ENCODE data around the gene INSR.

The INSR gene

GRCh38 chr19:7203332-7203731, 90.9 kb downstream of the INSR start:
- Histone ChIP-seq H3K9ac (ENCODE audit: low read length) (no peak overlapping the region), H3K27me3 (ENCODE audit: control insufficient read depth, insufficient read depth, low read length) (no peaks in the 10 kb centered on the region)

DNA sequence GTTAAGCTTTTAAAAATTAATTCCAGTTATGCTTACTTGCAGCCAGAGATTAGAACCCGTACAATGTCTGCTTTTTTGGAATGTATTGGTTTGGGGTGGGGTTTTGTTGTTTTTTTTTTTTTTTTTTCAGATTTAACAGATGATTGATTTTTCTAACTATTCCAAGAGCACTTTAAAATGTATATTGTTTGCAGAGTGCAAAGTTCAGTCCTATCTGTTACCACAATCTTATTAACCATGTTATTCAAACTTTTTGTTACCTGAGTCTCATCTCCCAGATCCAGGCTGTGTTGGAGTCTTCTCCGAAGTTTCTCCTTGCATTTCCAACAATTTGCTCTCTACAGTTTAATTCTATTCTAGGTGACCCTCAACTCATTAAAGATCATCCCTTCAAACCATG, 91.3 kb downstream of the INSR start:
- Histone ChIP-seq H3K36me3 (ENCODE audit: control insufficient read depth, insufficient read depth, low read length) (no peaks in the 10 kb centered on the region), H3K9ac (ENCODE audit: low read length) (no peak overlapping the region), H3K27ac (ENCODE audit: low read depth, low read length) (no peak overlapping the region), H3K27me3 (ENCODE audit: control insufficient read depth, insufficient read depth, low read length) (no peaks in the 10 kb centered on the region), H3K4me1 (ENCODE audit: control insufficient read depth, insufficient read depth, low read length) (peaks cover 12% of the 10 kb centered on the region; the same call in 1 of the 2 replicates), H3K4me3 (ENCODE audit: low read depth, low read length) (no peak overlapping the region), H3K9me3 (ENCODE audit: control insufficient read depth, insufficient read depth, low read depth, low read length) (no peaks in the 10 kb centered on the region)

More at GRCh38 chr19:7203332-7203731, 90.9 kb downstream of the INSR start:
- Histone ChIP-seq H3K4me3 (ENCODE audit: low read depth, low read length) (no peak overlapping the region), H3K4me1 (ENCODE audit: control insufficient read depth, insufficient read depth, low read length) (peaks cover 12% of the 10 kb centered on the region; the same call in 1 of the 2 replicates), H3K36me3 (ENCODE audit: control insufficient read depth, insufficient read depth, low read length) (no peaks in the 10 kb centered on the region), H3K27ac (ENCODE audit: low read depth, low read length) (no peak overlapping the region), H3K9me3 (ENCODE audit: control insufficient read depth, insufficient read depth, low read depth, low read length) (no peaks in the 10 kb centered on the region)

- no peak overlapping the region for H3K4me3 ChIP-seq (ENCODE audit: low read depth, low read length)
- no peak overlapping the region for H3K9ac ChIP-seq (ENCODE audit: low read length)
- no peaks in the 10 kb centered on the region for H3K27me3 ChIP-seq (ENCODE audit: control insufficient read depth, insufficient read depth, low read length)
- H3K27ac ChIP-seq (ENCODE audit: low read depth, low read length): no peak overlapping the region
- H3K36me3 ChIP-seq (ENCODE audit: control insufficient read depth, insufficient read depth, low read length): no peaks in the 10 kb centered on the region
- peaks cover 12% of the 10 kb centered on the region; the same call in 1 of the 2 replicates for H3K4me1 ChIP-seq (ENCODE audit: control insufficient read depth, insufficient read depth, low read length)
- H3K9me3 ChIP-seq (ENCODE audit: control insufficient read depth, insufficient read depth, low read depth, low read length): no peaks in the 10 kb centered on the region
Measured at GRCh38 chr19:7200736-7201135, 93.5 kb downstream of the INSR start.

DNA sequence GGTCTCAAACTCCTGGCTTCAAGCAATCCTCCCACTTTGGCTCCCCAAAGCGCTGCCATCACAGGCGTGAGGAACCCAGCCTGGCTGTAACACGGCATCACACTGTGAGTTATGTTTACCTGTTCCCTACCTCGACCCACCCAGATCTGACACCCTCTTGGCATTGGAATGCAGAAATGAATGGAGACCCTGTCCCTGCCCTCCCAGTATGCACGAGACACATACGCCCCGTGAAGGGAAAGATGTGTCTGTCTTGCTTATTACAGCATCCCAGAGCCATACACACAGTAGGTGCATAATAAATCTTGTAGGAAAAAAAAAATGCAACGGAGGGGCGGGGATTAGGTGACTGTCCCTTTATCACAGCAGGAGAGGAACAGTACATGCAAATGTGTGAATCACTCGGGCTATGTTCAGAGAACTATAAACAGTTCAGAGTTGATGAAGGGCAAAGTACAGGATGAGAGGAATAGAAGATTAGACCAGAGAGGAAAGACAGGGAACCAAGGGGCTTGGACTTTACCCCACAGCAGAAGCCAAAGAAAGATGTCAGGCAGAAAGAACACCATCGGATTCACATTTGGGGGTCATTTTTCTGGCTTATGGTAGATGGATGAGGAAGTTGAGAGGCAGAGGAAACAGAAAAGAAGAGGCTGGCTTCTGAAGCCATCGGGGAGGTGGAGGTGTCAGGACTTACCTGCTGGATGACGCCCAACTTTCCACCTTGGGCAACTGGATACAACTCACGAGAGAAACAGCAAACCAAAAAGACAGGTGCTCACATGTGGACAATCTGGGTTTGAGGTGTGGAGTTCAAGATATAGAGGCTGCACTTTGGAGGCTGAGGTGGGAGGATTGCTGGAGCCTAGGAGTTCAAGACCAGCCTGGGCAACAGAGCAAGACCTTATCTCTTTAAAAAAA, 94.3 kb downstream of the INSR start:
- no peaks in the 10 kb centered on the region for H3K27me3 ChIP-seq (ENCODE audit: control insufficient read depth, insufficient read depth, low read length)
- no peak overlapping the region for H3K4me3 ChIP-seq (ENCODE audit: low read depth, low read length)
- H3K36me3 ChIP-seq (ENCODE audit: control insufficient read depth, insufficient read depth, low read length): no peaks in the 10 kb centered on the region
- H3K9ac ChIP-seq (ENCODE audit: low read length): no peak overlapping the region
- peaks cover 12% of the 10 kb centered on the region; the same call in 1 of the 2 replicates for H3K4me1 ChIP-seq (ENCODE audit: control insufficient read depth, insufficient read depth, low read length)
- no peak overlapping the region for H3K27ac ChIP-seq (ENCODE audit: low read depth, low read length)
- H3K9me3 ChIP-seq (ENCODE audit: control insufficient read depth, insufficient read depth, low read depth, low read length): no peaks in the 10 kb centered on the region

DNA sequence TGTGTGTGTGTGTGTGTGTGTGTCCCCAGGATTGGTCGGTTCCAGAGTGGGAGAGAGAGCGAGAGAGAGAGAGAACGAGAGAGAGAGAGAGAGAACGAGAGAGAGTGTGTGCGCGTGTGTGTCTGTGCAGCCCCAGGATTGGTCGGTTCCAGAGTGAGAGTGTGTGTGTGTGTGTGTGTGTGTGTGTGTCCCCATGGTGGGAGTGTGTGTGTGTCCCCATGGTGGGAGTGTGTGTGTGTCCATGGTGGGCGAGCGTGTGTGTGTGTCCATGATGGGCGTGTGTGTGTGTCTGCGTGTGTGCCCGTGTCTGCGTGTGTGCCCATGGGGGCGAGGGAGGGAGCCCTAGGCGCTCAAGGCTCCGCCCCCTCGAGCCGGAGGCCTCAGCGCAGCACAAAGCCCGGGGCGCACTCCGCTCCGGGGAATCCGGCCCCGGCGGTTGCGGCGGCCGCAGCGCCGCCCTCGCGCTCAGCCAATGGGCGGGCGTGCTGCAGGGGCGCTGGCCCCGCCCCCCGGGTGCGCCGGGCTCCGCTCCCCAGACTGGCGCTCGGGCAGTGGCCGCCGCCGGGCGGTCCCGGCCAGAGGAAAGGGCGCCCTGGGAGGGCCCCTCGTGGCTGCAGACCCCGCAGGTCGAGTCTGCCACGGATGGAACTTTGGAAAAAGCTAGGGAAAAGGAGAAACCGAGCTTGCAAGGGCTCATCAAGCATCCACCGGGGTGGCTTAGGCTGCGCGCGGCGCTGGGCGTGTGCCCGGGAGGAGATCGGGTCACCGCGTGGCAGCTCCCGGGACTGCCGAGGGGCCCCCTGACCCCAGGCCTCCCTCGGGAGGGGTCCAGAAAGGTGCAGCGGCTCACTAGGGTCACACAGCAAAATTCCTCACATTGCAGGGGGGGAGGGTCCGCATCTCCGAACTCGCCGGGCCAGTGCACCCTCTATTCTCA, 96.2 kb downstream of the INSR start:
- Histone ChIP-seq H3K27ac (ENCODE audit: low read depth, low read length) (peak overlapping the region; percentile 62), H3K9me3 (ENCODE audit: control insufficient read depth, insufficient read depth, low read depth, low read length) (no peaks in the 10 kb centered on the region), H3K4me3 (ENCODE audit: low read depth, low read length) (peak overlapping the region; percentile 80), H3K4me1 (ENCODE audit: control insufficient read depth, insufficient read depth, low read length) (peaks cover 12% of the 10 kb centered on the region; the same call in 1 of the 2 replicates), H3K36me3 (ENCODE audit: control insufficient read depth, insufficient read depth, low read length) (no peaks in the 10 kb centered on the region), H3K9ac (ENCODE audit: low read length) (peak overlapping the region; percentile 82), H3K27me3 (ENCODE audit: control insufficient read depth, insufficient read depth, low read length) (no peaks in the 10 kb centered on the region)

DNA sequence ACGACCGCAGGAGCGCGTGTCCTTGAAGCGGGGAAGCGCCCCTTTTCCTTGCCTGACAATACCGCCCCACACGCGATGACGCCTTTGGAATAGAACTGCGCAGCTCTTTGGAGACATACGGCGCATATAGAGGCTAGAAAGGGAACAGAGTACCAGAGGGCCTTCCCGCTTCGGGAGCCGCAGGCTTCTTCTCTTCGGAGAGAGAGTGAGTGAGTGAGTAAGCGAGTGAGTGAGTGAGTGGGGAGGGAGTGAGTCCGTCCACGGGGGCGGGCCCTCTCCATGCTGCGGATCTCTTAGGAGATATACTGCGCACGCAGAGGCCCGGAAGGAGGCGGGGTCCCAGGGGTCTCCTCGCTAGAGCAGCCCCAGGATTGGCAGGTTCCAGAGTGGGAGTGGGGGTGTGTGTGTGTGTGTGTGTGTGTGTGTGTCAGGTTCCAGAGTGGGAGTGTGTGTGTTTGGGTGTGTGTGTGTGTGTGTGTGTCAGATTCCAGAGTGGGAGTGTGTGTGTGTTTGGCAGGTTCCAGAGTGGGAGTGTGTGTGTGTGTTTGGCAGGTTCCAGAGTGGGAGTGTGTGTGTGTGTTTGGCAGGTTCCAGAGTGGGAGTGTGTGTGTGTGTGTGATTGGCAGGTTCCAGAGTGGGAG, 97.0 kb downstream of the INSR start:
- Histone ChIP-seq H3K27ac (ENCODE audit: low read depth, low read length) (no peak overlapping the region), H3K4me3 (ENCODE audit: low read depth, low read length) (peak overlapping the region; percentile 80), H3K27me3 (ENCODE audit: control insufficient read depth, insufficient read depth, low read length) (no peaks in the 10 kb centered on the region), H3K9ac (ENCODE audit: low read length) (no peak overlapping the region), H3K9me3 (ENCODE audit: control insufficient read depth, insufficient read depth, low read depth, low read length) (no peaks in the 10 kb centered on the region), H3K36me3 (ENCODE audit: control insufficient read depth, insufficient read depth, low read length) (no peaks in the 10 kb centered on the region), H3K4me1 (ENCODE audit: control insufficient read depth, insufficient read depth, low read length) (peaks cover 12% of the 10 kb centered on the region; the same call in 1 of the 2 replicates)

DNA sequence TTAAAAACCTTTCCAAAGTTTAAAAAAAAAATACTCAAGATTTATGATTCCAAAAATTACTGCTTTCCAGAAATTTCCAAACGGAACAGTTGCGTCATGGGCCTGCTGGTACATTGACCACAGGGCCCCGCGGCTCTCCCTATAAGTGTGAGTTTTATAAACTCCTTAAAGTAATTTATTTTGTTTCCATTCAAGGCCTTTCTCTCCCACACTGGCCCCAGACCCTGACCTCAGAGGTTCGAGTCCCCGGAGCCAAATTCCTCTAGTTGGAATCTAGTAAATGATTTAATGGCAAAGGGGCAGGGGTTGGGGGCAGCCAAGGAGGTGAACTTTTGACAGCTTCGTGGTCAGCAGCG, 97.5 kb downstream of the INSR start:
- Histone ChIP-seq H3K9me3 (ENCODE audit: control insufficient read depth, insufficient read depth, low read depth, low read length) (no peaks in the 10 kb centered on the region), H3K27me3 (ENCODE audit: control insufficient read depth, insufficient read depth, low read length) (no peaks in the 10 kb centered on the region), H3K36me3 (ENCODE audit: control insufficient read depth, insufficient read depth, low read length) (no peaks in the 10 kb centered on the region), H3K4me3 (ENCODE audit: low read depth, low read length) (peak overlapping the region; percentile 80), H3K27ac (ENCODE audit: low read depth, low read length) (no peak overlapping the region), H3K4me1 (ENCODE audit: control insufficient read depth, insufficient read depth, low read length) (peaks cover 12% of the 10 kb centered on the region; the same call in 1 of the 2 replicates), H3K9ac (ENCODE audit: low read length) (no peak overlapping the region)

GRCh38 chr19:7195046-7195445, 99.2 kb downstream of the INSR start:
- peaks cover 12% of the 10 kb centered on the region; the same call in 1 of the 2 replicates for H3K4me1 ChIP-seq (ENCODE audit: control insufficient read depth, insufficient read depth, low read length)
- H3K9ac ChIP-seq (ENCODE audit: low read length): no peak overlapping the region
- H3K27ac ChIP-seq (ENCODE audit: low read depth, low read length): no peak overlapping the region

DNA sequence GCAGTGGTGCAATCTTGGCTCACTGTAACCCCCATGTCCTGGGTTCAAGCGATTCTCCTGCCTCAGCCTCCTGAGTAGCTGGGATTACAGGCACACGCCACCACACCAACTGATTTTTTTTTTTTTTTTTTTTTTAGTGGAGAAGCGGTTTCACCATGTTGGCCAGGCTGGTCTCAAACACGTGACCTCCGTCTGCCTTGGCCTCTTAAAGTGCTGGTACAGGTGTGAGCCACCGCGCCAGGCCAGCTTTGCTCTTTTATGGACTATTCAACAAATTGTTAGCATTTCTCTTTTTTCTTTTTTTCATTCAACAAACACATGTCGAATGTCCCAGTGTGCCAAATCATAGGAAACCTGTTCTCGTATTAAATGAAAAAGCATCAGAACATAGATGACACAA, 99.6 kb downstream of the INSR start:
- Histone ChIP-seq H3K9me3 (ENCODE audit: control insufficient read depth, insufficient read depth, low read depth, low read length) (no peaks in the 10 kb centered on the region), H3K4me3 (ENCODE audit: low read depth, low read length) (no peak overlapping the region), H3K36me3 (ENCODE audit: control insufficient read depth, insufficient read depth, low read length) (no peaks in the 10 kb centered on the region), H3K9ac (ENCODE audit: low read length) (no peak overlapping the region), H3K27me3 (ENCODE audit: control insufficient read depth, insufficient read depth, low read length) (no peaks in the 10 kb centered on the region), H3K4me1 (ENCODE audit: control insufficient read depth, insufficient read depth, low read length) (peaks cover 7% of the 10 kb centered on the region; the same call in 1 of the 2 replicates), H3K27ac (ENCODE audit: low read depth, low read length) (no peak overlapping the region)

More at GRCh38 chr19:7195046-7195445, 99.2 kb downstream of the INSR start:
- Histone ChIP-seq H3K4me3 (ENCODE audit: low read depth, low read length) (no peak overlapping the region), H3K27me3 (ENCODE audit: control insufficient read depth, insufficient read depth, low read length) (no peaks in the 10 kb centered on the region), H3K36me3 (ENCODE audit: control insufficient read depth, insufficient read depth, low read length) (no peaks in the 10 kb centered on the region), H3K9me3 (ENCODE audit: control insufficient read depth, insufficient read depth, low read depth, low read length) (no peaks in the 10 kb centered on the region)

- Histone ChIP-seq H3K9ac (ENCODE audit: low read length) (no peak overlapping the region), H3K27me3 (ENCODE audit: control insufficient read depth, insufficient read depth, low read length) (no peaks in the 10 kb centered on the region), H3K27ac (ENCODE audit: low read depth, low read length) (no peak overlapping the region), H3K9me3 (ENCODE audit: control insufficient read depth, insufficient read depth, low read depth, low read length) (no peaks in the 10 kb centered on the region), H3K4me1 (ENCODE audit: control insufficient read depth, insufficient read depth, low read length) (no peaks in the 10 kb centered on the region), H3K36me3 (ENCODE audit: control insufficient read depth, insufficient read depth, low read length) (no peaks in the 10 kb centered on the region), H3K4me3 (ENCODE audit: low read depth, low read length) (no peak overlapping the region)
Measured at GRCh38 chr19:7191946-7192691, 102.1 kb downstream of the INSR start.

Data from HUES6 (cell line).